GM12801 (cell line): ENCODE results near the gene RDH11.

Experiments
- CTCF ChIP-seq: IDR thresholded peaks from one replicate; pipeline ENCODE4 v1.5.1; 2011; ENCODE audit warnings: control low read depth; ENCODE audit not compliant: insufficient read length; ENCODE audit errors: extremely low read depth

Gene RDH11

GRCh38 chr14:67663633-67664032, 31.9 kb downstream of the RDH11 start:
- no peak for TF ChIP-seq CTCF

GRCh38 chr14:67653651-67654280, 41.8 kb downstream of the RDH11 start:
- no peak for TF ChIP-seq CTCF

- no peak for TF ChIP-seq CTCF
Observed at GRCh38 chr14:67652189-67652588, 43.4 kb downstream of the RDH11 start.

GRCh38 chr14:67650694-67651093, 44.9 kb downstream of the RDH11 start:
- TF ChIP-seq CTCF, result no peak

GRCh38 chr14:67650151-67650550, 45.4 kb downstream of the RDH11 start:
- no peak for TF ChIP-seq CTCF

GRCh38 chr14:67646131-67646530, 49.4 kb downstream of the RDH11 start:
- no peak for TF ChIP-seq CTCF

- TF ChIP-seq CTCF, result no peak
Observed at GRCh38 chr14:67645414-67645813, 50.1 kb downstream of the RDH11 start.
